ACC112 (cell line): ENCODE measurements around the gene RNF17.

Source experiments
- H2AFZ ChIP-seq: fragments of 200-600 bp; sonication (generic); one replicate; pipeline ENCODE4 v1.6.0; 2017; ENCODE audit warnings: antibody characterized with exemption, low read length; ENCODE audit not compliant: unreplicated experiment
- H3K27ac ChIP-seq: fragments of 200-600 bp; sonication (generic); 2 replicates; pipeline ENCODE4 v1.5.1; 2014; ENCODE audit warnings: low read depth, mild to moderate bottlenecking, antibody characterized with exemption, low read length, moderate library complexity
- H3K27me3 ChIP-seq: fragments of 200-600 bp; sonication (generic); 2 replicates; pipeline ENCODE4 v1.6.1; 2014; ENCODE audit warnings: mild to moderate bottlenecking, antibody characterized with exemption, low read length, moderate library complexity, mixed read lengths; ENCODE audit not compliant: insufficient read depth
- H3K36me3 ChIP-seq: fragments of 200-600 bp; sonication (generic); 2 replicates; pipeline ENCODE4 v1.6.1; 2016; ENCODE audit warnings: mild to moderate bottlenecking, antibody characterized with exemption, low read length, moderate library complexity, mixed read lengths; ENCODE audit not compliant: insufficient read depth
- H3K4me1 ChIP-seq: fragments of 200-600 bp; sonication (generic); one replicate; pipeline ENCODE4 v1.6.1; 2016; ENCODE audit warnings: low read length, mixed read lengths; ENCODE audit not compliant: insufficient read depth, unreplicated experiment, control insufficient read depth
- H3K4me3 ChIP-seq: fragments of 200-600 bp; sonication (generic); 2 replicates; pipeline ENCODE4 v1.5.1; 2014; ENCODE audit warnings: mild to moderate bottlenecking, low read depth, low read length
- H3K79me2 ChIP-seq: fragments of 200-600 bp; sonication (generic); one replicate; pipeline ENCODE4 v1.6.0; 2016; ENCODE audit warnings: low read length; ENCODE audit not compliant: control insufficient read depth, unreplicated experiment, insufficient read depth

RNF17 gene

GRCh38 chr13:24922745-24923591, 159.0 kb downstream of the RNF17 start:
- Histone ChIP-seq H3K4me1 (peaks cover 14% of the 10 kb centered on the region), H3K36me3 (no peaks in the 10 kb centered on the region), H3K79me2 (peaks cover 37% of the 10 kb centered on the region), H3K27ac (peak overlapping the region; percentile 97), H3K27me3 (no peaks in the 10 kb centered on the region), H3K4me3 (peak overlapping the region; percentile 83), H2AFZ (peak overlapping the region; percentile 95)

GRCh38 chr13:24925318-24926231, 161.6 kb downstream of the RNF17 start:
- no peaks in the 10 kb centered on the region for H3K36me3 ChIP-seq
- no peak overlapping the region for H3K4me3 ChIP-seq
- no peak overlapping the region for H2AFZ ChIP-seq
- H3K27me3 ChIP-seq: peaks cover 19% of the 10 kb centered on the region
- H3K79me2 ChIP-seq: peaks cover 19% of the 10 kb centered on the region
- H3K27ac ChIP-seq: no peak overlapping the region
- H3K4me1 ChIP-seq: peaks cover 11% of the 10 kb centered on the region

DNA sequence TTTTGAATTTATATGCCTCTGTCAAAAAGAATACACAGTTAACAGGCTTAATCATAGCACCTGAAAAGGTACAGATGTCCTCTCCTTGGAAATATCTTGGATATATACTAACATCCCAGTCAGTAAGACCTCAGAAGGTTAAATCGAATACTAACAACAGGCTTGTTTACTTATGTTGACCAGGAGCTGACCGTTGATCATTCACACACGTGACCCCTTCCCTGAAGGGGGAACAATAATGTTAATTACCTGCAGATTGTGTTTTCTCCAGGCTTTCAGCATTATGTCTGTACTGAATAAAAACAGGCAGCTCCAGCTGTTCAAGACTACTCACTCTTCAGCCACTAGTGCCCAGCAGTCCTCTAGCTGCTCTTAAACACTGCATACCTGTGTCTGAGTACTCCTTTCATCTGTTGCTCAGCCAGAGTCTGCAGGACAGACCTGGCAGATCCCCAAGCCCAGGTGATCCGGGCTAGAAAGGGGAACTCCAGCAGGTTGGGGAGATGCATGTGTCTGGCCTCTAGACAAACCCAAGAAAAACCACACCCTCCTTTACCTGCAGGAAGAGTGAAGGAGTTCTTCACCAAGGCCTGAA, 163.9 kb downstream of the RNF17 start:
- Histone ChIP-seq H3K79me2 (no peaks in the 10 kb centered on the region), H3K36me3 (no peaks in the 10 kb centered on the region), H3K27ac (no peak overlapping the region), H3K27me3 (peaks cover 42% of the 10 kb centered on the region), H3K4me3 (no peak overlapping the region), H3K4me1 (no peaks in the 10 kb centered on the region), H2AFZ (no peak overlapping the region)

DNA sequence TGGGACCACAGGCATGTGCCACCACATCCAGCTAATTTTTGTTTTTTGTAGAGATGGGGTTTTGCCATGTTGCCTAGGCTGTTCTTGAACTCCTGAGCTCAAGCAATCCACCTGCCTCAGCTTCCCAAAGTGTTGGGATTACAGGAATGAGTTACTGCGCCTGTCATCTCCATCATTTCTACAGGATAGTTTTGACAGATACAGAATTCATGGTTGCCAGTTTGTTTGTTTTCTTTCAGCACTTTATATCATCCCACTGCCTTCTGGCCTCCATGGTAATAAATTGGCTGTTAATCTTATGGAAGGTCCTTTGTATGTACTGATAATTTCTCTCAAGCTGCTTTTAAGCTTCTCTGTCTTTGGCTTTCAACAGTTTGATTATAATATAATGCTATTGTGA, 165.2 kb downstream of the RNF17 start:
- Histone ChIP-seq H2AFZ (no peak overlapping the region), H3K27ac (no peak overlapping the region), H3K4me3 (no peak overlapping the region), H3K27me3 (peaks cover 46% of the 10 kb centered on the region), H3K4me1 (no peaks in the 10 kb centered on the region), H3K36me3 (no peaks in the 10 kb centered on the region), H3K79me2 (no peaks in the 10 kb centered on the region)
